ENCODE data around the gene ATP8A2.

The ATP8A2 gene

DNA sequence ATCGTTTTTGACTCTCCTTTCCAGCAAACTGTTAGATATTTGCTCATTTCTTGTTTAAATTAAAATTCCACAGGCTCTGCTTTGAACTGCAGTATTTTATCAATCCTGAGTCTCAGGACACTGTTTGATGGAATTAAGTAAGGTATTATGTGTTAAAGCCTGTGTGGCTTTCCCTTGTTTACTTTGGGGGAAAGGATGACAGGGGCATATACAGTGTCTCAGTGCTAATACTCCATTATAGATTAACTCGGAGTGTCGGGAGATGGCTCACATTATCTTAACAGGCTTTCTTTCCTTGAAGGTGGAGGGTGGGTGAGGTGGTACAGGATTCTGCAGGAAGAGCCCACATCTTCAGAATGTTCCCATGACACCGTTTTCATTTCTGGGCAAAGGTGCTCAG lies 595.4 kb downstream of the ATP8A2 start:
- no peak for TF ChIP-seq FOXP2 (optimal IDR thresholded peaks at IDR 0.05; ENCODE audit: borderline replicate concordance, extremely low read depth, extremely low read length, insufficient read depth)
- TF ChIP-seq, protein P1, sequence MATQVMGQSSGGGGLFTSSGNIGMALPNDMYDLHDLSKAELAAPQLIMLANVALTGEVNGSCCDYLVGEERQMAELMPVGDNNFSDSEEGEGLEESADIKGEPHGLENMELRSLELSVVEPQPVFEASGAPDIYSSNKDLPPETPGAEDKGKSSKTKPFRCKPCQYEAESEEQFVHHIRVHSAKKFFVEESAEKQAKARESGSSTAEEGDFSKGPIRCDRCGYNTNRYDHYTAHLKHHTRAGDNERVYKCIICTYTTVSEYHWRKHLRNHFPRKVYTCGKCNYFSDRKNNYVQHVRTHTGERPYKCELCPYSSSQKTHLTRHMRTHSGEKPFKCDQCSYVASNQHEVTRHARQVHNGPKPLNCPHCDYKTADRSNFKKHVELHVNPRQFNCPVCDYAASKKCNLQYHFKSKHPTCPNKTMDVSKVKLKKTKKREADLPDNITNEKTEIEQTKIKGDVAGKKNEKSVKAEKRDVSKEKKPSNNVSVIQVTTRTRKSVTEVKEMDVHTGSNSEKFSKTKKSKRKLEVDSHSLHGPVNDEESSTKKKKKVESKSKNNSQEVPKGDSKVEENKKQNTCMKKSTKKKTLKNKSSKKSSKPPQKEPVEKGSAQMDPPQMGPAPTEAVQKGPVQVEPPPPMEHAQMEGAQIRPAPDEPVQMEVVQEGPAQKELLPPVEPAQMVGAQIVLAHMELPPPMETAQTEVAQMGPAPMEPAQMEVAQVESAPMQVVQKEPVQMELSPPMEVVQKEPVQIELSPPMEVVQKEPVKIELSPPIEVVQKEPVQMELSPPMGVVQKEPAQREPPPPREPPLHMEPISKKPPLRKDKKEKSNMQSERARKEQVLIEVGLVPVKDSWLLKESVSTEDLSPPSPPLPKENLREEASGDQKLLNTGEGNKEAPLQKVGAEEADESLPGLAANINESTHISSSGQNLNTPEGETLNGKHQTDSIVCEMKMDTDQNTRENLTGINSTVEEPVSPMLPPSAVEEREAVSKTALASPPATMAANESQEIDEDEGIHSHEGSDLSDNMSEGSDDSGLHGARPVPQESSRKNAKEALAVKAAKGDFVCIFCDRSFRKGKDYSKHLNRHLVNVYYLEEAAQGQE (IDR thresholded peaks at IDR 0.05; ENCODE audit: insufficient read depth in 1 of 2, low read depth in 2 of 2, low read length in 2 of 2) = no peak
- no peak for TF ChIP-seq TAF1 (IDR thresholded peaks at IDR 0.05; ENCODE audit: borderline replicate concordance, insufficient read depth, low read length)
- TF ChIP-seq POLR2AphosphoS5 (IDR thresholded peaks at IDR 0.05; ENCODE audit: low read depth, low read length) = no peak
- TF ChIP-seq SIN3A (IDR thresholded peaks at IDR 0.05; ENCODE audit: borderline replicate concordance, insufficient read depth, low read length) = no peak

DNA sequence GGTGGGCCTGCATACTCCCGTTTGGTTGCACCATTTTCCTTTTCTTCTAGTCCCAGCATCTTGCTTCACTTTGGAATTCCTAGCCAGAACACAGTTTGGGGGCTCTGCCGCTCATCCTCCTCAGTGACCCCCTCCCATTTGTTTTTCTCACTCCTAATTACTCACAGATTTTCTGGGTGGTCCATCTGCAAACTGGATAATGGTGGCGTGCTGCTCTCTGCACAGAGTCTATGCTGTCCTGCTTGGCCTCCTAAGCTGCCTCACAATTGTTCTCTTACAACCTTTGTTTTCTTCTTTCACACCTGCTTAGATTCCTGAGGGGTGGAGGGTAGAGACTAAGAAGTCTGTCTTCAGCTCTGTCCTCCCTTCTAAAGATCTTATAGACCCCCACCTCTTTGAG lies 599.3 kb downstream of the ATP8A2 start:
- TF ChIP-seq, protein P1 (IDR thresholded peaks at IDR 0.05; ENCODE audit: insufficient read depth in 1 of 2, low read depth in 2 of 2, low read length in 2 of 2) = no peak
- TF ChIP-seq POLR2AphosphoS5 (IDR thresholded peaks at IDR 0.05; ENCODE audit: low read depth, low read length) (no peak), SIN3A (IDR thresholded peaks at IDR 0.05; ENCODE audit: borderline replicate concordance, insufficient read depth, low read length) (no peak), FOXP2 (optimal IDR thresholded peaks at IDR 0.05; ENCODE audit: borderline replicate concordance, extremely low read depth, extremely low read length, insufficient read depth) (no peak), TAF1 (IDR thresholded peaks at IDR 0.05; ENCODE audit: borderline replicate concordance, insufficient read depth, low read length) (no peak)

DNA sequence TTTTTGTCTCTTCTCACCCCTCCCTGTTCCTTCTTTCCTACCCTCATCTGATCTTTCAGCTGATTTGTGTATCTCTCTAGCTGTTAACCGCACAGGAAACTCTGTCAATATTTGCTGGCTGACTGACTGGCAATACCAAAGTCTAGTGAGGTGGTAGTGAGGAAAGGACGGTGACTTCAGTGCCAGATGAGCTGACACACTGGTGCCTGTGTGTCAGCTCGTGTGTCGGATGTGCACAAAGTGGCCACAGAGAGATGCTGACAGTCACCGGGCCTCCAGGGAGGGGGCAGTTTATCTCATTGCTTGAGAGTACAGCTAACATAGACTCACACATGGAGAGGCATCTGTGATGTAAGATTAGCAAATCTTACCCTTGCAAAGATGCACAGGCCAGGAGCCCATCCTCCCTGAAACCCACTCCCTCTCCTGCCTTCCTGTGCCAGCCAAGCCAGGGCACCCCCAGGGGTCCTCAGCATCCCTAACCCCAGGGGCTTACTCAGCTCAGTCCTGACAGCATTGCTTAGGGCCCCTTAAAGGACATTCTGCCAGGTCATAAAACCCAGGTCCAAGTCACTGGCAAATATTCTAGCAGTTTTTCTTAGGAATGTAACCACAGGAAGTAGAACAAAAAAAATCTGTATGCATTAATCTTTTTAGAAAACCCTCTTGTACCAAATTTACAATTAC lies 599.8 kb downstream of the ATP8A2 start:
- no peak for TF ChIP-seq SIN3A (IDR thresholded peaks at IDR 0.05; ENCODE audit: borderline replicate concordance, insufficient read depth, low read length)
- TF ChIP-seq TAF1 (IDR thresholded peaks at IDR 0.05; ENCODE audit: borderline replicate concordance, insufficient read depth, low read length) = no peak
- no peak for TF ChIP-seq POLR2AphosphoS5 (IDR thresholded peaks at IDR 0.05; ENCODE audit: low read depth, low read length)
- TF ChIP-seq, protein P1 (IDR thresholded peaks at IDR 0.05; ENCODE audit: insufficient read depth in 1 of 2, low read depth in 2 of 2, low read length in 2 of 2) = no peak
- TF ChIP-seq FOXP2 (optimal IDR thresholded peaks at IDR 0.05; ENCODE audit: borderline replicate concordance, extremely low read depth, extremely low read length, insufficient read depth) = no peak

DNA sequence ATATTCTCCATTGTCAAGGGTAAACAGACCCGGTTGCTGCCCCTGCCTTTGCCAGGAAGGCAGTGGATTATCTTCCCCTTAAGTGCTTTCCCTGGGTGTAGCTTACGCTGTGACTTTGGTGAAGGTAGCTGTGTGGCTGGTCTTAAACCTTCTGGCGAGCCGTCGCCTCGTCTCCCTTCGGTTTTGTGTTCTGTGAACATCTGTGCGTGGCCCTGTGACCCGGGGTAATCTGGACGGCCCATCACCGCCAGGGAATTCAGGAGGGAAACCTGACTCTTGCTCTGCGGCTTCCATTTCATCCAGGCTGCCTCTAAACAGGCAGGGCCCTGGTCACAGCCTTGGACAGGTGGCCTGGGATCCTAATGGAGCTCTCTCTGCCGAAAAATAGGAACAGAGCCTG lies 601.3 kb downstream of the ATP8A2 start:
- TF ChIP-seq, protein P1 (IDR thresholded peaks at IDR 0.05; ENCODE audit: insufficient read depth in 1 of 2, low read depth in 2 of 2, low read length in 2 of 2) = no peak
- TF ChIP-seq TAF1 (IDR thresholded peaks at IDR 0.05; ENCODE audit: borderline replicate concordance, insufficient read depth, low read length) (no peak), SIN3A (IDR thresholded peaks at IDR 0.05; ENCODE audit: borderline replicate concordance, insufficient read depth, low read length) (no peak), POLR2AphosphoS5 (IDR thresholded peaks at IDR 0.05; ENCODE audit: low read depth, low read length) (no peak), FOXP2 (optimal IDR thresholded peaks at IDR 0.05; ENCODE audit: borderline replicate concordance, extremely low read depth, extremely low read length, insufficient read depth) (no peak)

All from PFSK-1 (cell line).